ENCODE data around the gene HTR4. TPM values are rescaled to one million over a fixed set of nuclear protein-coding genes. Genes with fewer than 3 reads are reported as not detected.

HTR4 gene
- total RNA-seq, 2 donors from 2014 or later: 7.5 to 8.9 TPM

DNA sequence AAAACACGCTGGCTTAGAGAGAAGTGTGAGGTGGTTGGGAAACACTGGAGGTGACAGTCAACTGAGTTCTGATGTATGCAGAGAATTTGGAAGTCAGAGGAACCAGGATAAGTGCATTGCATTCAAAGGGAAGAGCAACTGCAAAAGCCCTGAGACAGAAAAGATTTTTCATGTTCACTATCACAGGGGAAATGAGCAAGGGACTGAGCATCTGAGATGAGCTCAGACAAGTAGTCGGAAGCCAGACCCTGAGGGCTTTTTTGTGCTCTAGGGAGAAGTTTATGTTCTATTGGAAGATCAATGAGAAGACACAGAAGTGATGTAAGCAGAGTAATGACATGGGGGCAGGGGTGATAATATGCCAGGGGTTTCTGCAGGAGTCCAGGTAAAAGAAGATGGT lies 97.5 kb downstream of the HTR4 start:
- H3K4me1 ChIP-seq: no peaks in the 10 kb centered on the region
- H3K27me3 ChIP-seq: no peaks in the 10 kb centered on the region
- no peaks in the 10 kb centered on the region for H3K9me3 ChIP-seq
- no peak for DNase-seq
- H3K27ac ChIP-seq: no peak overlapping the region
- intact Hi-C loops (cut with DNase I): no loop called here
- no peaks in the 10 kb centered on the region for H3K36me3 ChIP-seq
- TF ChIP-seq, protein P1, sequence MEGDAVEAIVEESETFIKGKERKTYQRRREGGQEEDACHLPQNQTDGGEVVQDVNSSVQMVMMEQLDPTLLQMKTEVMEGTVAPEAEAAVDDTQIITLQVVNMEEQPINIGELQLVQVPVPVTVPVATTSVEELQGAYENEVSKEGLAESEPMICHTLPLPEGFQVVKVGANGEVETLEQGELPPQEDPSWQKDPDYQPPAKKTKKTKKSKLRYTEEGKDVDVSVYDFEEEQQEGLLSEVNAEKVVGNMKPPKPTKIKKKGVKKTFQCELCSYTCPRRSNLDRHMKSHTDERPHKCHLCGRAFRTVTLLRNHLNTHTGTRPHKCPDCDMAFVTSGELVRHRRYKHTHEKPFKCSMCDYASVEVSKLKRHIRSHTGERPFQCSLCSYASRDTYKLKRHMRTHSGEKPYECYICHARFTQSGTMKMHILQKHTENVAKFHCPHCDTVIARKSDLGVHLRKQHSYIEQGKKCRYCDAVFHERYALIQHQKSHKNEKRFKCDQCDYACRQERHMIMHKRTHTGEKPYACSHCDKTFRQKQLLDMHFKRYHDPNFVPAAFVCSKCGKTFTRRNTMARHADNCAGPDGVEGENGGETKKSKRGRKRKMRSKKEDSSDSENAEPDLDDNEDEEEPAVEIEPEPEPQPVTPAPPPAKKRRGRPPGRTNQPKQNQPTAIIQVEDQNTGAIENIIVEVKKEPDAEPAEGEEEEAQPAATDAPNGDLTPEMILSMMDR (IDR thresholded peaks at IDR 0.05): no peak
- no peak overlapping the region for H3K9ac ChIP-seq (ENCODE audit: low read depth in 2 of 2, low read length in 2 of 2)
- no peak overlapping the region for H3K4me3 ChIP-seq

DNA sequence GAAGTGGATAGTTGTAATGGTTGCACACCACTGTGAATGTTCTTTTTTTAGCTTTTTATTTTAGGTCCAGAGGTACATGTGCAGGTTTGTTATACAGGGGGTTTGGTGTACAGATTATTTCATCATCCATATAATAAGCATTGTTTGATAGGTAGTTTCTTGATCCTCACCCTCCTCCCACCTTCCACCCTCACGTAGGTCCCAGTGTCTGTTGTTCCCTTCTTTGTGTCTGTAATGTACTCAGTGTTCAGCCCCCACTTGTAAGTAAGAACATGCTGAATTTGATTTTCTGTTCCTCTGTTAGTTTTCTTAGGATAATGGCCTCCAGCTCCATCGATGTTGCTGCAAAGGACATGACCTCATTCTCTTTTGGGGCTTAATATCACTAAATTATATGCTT lies 99.7 kb downstream of the HTR4 start:
- TF ChIP-seq, protein P1 (IDR thresholded peaks at IDR 0.05): no peak
- H3K27me3 ChIP-seq: no peaks in the 10 kb centered on the region
- DNase-seq: no peak
- no peak overlapping the region for H3K9ac ChIP-seq (ENCODE audit: low read depth in 2 of 2, low read length in 2 of 2)
- H3K4me3 ChIP-seq: no peak overlapping the region
- no peaks in the 10 kb centered on the region for H3K9me3 ChIP-seq
- no peaks in the 10 kb centered on the region for H3K36me3 ChIP-seq
- no peak overlapping the region for H3K27ac ChIP-seq
- no peaks in the 10 kb centered on the region for H3K4me1 ChIP-seq
- intact Hi-C loops (cut with DNase I): no loop called here

DNA sequence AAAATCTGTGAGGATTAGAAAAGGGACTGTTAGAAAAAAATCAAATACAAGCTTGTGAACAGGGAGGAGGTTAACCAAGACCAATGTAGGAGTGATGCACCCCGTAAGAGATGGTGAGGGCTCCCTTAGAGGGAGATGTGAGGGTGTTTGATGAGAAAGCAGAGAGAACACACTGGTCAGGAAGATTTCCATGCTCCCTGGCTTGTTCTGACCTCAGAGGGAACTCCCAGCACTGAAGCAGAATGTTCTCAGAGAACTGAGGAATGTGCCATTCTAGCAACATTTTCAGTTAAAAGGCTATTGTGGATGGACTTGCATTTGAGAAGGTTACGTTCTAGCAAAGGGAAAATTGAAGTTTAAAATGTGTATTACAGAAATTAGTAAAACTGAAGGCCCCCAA lies 110.6 kb downstream of the HTR4 start:
- no peaks in the 10 kb centered on the region for H3K4me1 ChIP-seq
- H3K4me3 ChIP-seq: no peak overlapping the region
- no peaks in the 10 kb centered on the region for H3K27me3 ChIP-seq
- H3K9ac ChIP-seq (ENCODE audit: low read depth in 2 of 2, low read length in 2 of 2): no peak overlapping the region
- TF ChIP-seq, protein P1 (IDR thresholded peaks at IDR 0.05): no peak
- no peaks in the 10 kb centered on the region for H3K36me3 ChIP-seq
- no peaks in the 10 kb centered on the region for H3K9me3 ChIP-seq
- no peak for DNase-seq
- no peak overlapping the region for H3K27ac ChIP-seq
- intact Hi-C loops (cut with DNase I): no loop called here

DNA sequence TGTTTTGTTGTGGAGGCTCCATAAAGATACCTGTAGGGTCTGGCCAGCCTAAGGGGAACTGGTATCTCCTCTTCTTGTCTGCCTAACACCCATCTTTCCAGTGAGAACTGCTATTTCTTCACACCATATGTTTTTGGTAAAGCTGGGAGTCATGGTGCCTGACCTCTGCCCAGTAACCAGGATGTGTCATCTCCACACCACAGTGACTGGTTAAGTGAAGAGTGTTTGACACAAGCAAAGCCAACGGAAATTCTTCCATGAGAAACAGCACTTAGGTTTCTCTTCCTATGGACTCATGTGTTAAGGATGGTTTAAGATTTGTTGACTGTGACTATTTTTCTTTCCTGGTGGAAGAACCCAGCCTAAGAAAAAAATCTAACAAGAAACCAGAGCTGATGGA lies 111.5 kb downstream of the HTR4 start:
- H3K36me3 ChIP-seq: no peaks in the 10 kb centered on the region
- no peaks in the 10 kb centered on the region for H3K4me1 ChIP-seq
- H3K27me3 ChIP-seq: no peaks in the 10 kb centered on the region
- H3K9me3 ChIP-seq: no peaks in the 10 kb centered on the region
- H3K27ac ChIP-seq: no peak overlapping the region
- DNase-seq: no peak
- intact Hi-C loops (cut with DNase I): no loop called here
- H3K9ac ChIP-seq (ENCODE audit: low read depth in 2 of 2, low read length in 2 of 2): no peak overlapping the region
- H3K4me3 ChIP-seq: no peak overlapping the region
- TF ChIP-seq, protein P1 (IDR thresholded peaks at IDR 0.05): no peak

DNA sequence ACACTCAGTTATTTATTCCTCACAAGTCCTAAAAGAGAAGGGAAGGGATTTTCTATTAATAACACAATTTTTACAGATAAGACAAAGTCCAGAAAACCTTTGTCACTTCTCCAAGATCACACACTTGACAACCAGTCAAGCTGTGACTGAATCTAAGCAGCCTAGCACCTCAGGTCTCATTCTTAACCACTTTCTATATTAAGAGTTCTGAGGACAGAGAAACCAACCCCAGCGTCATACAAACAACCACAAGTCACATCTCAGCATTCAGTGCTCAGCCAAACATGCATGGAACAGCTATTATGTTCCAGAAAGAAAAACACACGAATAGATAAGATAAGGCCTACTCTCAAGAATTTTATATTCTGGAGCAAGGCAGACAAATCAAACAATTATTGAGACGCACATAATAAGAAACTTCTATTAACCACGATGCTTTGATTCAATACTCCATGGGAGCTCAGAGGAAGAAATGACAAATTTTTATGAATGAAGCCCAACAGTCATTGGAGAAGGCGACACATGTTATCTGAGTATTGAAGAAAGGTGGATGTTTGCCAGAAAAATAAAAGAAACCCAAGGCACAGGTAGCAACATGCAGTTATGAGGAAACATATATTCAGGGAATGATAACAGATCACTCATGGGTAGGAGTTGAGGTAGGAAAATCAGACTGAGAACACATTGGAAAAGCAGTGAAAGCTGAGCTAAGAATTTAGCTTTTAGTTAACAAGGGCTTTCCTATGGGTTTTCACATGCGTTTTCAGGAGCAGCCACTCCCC lies 113.1 kb downstream of the HTR4 start:
- no peak overlapping the region for H3K9ac ChIP-seq (ENCODE audit: low read depth in 2 of 2, low read length in 2 of 2)
- no peak overlapping the region for H3K27ac ChIP-seq
- DNase-seq: no peak
- no peak overlapping the region for H3K4me3 ChIP-seq
- H3K9me3 ChIP-seq: no peaks in the 10 kb centered on the region
- TF ChIP-seq, protein P1 (IDR thresholded peaks at IDR 0.05): no peak
- no peaks in the 10 kb centered on the region for H3K27me3 ChIP-seq
- no peaks in the 10 kb centered on the region for H3K36me3 ChIP-seq
- intact Hi-C loops (cut with DNase I): no loop called here
- H3K4me1 ChIP-seq: no peaks in the 10 kb centered on the region
